ENCODE data around the gene RFPL3.

- TF ChIP-seq POLR2A (IDR thresholded peaks at IDR 0.05; ENCODE audit: low read depth, low read length) (no peak), POLR2AphosphoS5 (IDR thresholded peaks at IDR 0.05; ENCODE audit: low read depth, low read length) (no peak)
Observed at GRCh38 chr22:32353292-32353691, 4.4 kb upstream of the RFPL3 start.

Data from GM12892 (cell line).